NCI-H2227 treated with DMSO at 0.1 percent for 48 hours (cell line): ENCODE measurements around the gene MYCBPAP.
"Not testable (repeated sequence)": the region's sequence is repeated elsewhere in the genome, so short reads cannot be mapped to it uniquely, and the experiment has no call there.

Experiments
- DNase-seq: peaks from one replicate; lab custom pipeline; 2025; lab: John Stamatoyannopoulos, UW

The MYCBPAP gene

DNA sequence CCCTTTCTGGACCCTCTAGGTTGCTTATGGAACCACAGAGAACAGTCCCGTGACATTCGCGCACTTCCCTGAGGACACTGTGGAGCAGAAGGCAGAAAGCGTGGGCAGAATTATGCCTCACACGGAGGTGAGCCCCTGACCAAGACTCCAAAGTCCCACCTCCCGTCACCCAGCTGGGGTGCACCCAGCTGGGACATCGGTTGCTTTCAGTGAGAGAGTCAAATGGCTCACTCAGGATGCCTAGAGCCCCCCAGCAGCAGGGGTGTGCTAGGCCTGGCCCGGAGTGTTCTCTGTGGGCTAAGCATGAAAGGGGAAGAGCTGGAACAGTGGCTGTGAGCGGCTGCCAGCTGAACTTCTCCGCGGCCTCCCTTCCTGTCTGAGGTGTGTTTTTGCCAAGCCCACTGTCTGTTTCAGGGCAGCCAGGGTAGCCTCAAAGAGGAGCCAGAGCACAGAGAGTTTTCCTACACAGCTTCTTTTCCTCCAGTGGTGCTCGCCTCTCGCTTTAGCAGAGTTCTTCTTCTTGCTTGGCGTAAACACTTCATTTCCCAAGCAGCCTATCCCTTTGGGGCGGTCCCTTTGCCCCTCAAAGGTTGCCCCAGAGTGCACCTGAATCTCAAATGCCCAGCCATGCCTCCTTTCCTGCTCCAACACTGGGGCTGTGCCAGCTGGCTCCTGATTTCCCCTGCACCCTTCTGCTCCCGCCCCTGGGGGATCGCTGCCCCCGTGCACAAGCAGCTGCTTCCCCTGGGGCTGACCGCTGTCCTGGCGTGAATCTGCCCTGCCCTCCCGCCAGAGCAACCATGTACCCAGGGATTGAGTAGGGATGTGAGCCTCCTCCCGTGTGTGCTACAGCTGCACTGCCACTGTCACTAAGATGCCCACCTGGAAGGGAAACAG is 37.0 kb upstream of the MYCBPAP start:
- DNase-seq: no peak

- no peak for DNase-seq
Measured at GRCh38 chr17:50472286-50472685, 36.0 kb upstream of the MYCBPAP start.

GRCh38 chr17:50472761-50473161 is 35.5 kb upstream of the MYCBPAP start:
- not testable (repeated sequence) for DNase-seq

GRCh38 chr17:50473901-50474300 is 34.3 kb upstream of the MYCBPAP start:
- no peak for DNase-seq

- no peak for DNase-seq
Measured at GRCh38 chr17:50474523-50474922, 33.7 kb upstream of the MYCBPAP start.

GRCh38 chr17:50475362-50475761 is 32.9 kb upstream of the MYCBPAP start:
- DNase-seq: no peak

DNA sequence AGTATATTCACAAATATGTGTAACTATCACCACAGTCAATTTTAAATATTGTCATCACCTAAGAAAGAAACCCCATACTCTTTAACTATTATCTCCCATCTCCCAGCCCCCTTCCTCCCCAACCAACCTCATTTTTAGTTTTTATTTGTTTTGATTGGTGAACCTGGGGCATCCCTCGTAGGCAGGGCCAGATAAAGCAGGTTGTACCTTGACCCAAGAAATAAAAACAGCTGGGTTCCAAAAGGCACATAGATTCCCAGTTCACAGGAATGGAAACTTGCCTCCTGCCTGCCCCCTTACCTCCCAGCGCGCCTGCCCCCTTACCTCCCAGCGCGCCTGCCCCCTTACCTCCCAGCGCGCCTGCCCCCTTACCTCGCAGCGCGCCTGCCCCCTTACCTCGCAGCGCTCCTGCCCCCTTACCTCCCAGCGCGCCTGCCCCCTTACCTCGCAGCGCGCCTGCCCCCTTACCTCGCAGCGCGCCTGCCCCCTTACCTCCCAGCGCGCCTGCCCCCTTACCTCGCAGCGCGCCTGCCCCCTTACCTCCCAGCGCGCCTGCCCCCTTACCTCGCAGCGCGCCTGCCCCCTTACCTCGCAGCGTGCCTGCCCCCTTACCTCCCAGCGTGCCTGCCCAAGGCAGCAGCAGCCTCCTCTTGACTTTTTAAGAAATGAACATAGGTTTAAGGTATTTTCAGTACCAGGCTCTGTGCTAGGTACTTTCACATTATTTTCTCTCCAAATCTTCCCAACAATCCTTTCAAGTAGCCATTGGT is 32.3 kb upstream of the MYCBPAP start:
- not testable (repeated sequence) for DNase-seq

- no peak for DNase-seq
Measured at GRCh38 chr17:50476545-50477315, 31.5 kb upstream of the MYCBPAP start.

GRCh38 chr17:50477976-50478375 is 30.3 kb upstream of the MYCBPAP start:
- DNase-seq: no peak

GRCh38 chr17:50478391-50479381 is 29.6 kb upstream of the MYCBPAP start, which contains the start of gene RSAD1:
Gene RSAD1 (plus strand): TSS chr17:50478860. CDS start chr17:50478885, 25 bp downstream.
- peak; percentile 92 for DNase-seq

- peak; percentile 62 for DNase-seq
Measured at GRCh38 chr17:50479522-50480141, 28.6 kb upstream of the MYCBPAP start.

GRCh38 chr17:50480142-50480764 is 28.0 kb upstream of the MYCBPAP start:
- DNase-seq: no peak

DNA sequence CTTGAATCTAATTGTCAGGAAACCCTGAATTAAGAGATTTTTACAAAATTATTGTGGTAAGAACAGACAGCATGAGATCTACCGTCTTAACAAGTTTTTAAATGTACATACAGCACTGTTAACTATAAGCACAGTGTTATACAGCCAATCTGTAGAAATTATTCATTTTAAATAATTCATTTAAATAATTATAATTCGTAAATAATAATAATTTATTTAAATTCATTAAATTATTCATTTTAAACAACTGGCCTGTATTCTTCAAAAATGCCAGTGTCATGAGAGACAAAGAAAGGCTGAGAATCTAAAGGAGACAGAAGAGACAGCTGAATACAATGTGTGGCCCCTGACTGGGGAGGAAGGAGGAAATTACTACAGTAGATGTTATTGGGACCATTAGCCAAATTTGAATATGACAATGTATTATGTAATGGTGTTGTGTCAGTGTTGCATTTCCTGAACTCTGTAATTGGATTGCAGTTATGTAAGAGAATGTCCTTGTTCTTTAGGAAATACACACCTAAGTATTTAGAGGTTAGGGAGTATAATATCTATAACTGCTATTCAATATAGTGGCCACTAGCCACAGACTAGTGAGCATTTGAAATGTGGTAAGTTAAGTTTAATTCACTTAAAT is 27.3 kb upstream of the MYCBPAP start:
- DNase-seq: no peak

GRCh38 chr17:50481648-50482047 is 26.6 kb upstream of the MYCBPAP start:
- no peak for DNase-seq

GRCh38 chr17:50482110-50482509 is 26.1 kb upstream of the MYCBPAP start:
- DNase-seq: no peak

DNA sequence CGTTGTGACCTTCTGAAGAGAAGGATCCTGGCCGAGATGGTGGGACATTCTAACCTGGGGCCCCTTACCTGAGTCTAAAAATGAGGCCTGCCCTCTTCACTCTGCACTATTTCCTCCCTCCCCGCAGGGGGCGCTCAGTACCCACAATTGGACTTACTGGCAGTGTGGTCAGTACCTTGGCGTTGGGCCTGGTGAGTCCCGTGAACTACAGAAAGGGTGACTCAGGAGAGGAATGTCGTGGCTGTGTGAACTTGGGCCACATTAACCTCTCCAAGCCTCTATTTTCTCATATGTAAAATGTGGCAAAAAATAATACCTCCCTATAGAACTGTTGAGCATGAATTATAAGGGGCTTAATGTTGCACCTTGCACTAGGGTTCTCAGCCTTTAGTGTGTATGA is 25.7 kb upstream of the MYCBPAP start:
- DNase-seq: peak; percentile 57

DNA sequence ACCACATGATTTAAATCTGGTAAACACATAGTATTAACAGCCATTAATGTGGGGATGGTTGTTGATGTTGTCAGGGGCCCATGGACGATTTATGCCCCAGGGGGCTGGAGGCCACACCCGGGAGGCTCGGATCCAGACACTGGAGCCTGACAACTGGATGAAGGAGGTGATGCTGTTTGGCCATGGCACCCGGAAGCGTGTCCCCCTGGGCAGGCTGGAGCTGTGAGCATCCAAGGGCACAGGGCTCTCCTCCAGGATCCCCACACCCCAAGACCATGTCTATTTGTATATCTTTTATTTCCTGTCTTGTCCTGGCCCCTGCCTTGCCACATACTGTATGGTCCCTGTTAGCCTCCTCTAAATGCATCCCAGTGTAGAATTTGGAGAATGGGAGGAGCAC is 25.0 kb upstream of the MYCBPAP start:
- DNase-seq: no peak

DNA sequence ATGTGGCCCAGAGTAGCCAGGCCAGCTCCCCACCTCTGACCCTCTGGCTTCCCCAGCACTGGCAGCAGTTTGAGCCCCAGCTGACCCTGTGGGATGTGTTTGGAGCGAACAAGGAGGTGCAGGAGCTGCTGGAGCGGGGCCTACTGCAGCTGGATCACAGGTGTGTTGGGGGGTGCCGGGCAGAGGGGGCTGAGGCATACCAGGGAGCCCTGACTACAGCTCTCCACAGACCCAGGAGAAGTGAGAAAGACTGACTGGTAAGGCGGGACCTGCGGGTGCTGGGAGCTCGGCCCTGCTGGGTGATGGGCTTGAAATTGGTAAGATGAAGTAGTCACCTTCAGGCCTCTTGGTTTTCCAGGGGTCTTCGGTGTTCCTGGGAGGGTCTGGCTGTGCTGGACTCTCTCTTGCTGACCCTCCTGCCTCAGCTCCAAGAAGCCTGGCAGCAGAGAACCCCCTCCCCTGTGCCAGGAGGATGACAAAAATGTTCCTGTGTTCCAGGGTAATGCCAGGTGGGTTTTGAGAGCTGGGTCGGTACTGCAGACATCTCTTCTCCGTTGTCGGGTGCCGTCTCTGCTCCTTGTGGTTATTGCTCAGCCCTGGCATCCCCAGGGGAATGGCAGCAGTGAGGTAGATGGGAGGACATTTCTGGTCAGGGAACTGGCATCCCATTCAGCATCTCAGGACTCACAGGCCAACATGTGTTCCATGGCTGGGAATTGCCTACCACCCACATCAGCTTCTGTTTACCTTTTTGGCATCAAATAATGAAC is 23.7 kb upstream of the MYCBPAP start:
- no peak for DNase-seq
